Activated naive CD8-positive, alpha-beta T cell treated with anti-CD3 and anti-CD28 coated beads for 36 hours (primary cell): ENCODE results near the gene MCAM. TPM values are rescaled to one million over a fixed set of nuclear protein-coding genes. Genes with fewer than 3 reads are reported as not detected.

Experiments used
- DNase-seq: peaks from one replicate; pipeline ENCODE4 v3.0.0; 2021
- H3K27ac Mint-ChIP-seq: one replicate; pipeline ENCODE4 v1.8.0; 2022; ENCODE audit warnings: mild to moderate bottlenecking, moderate library complexity, mixed read lengths
- H3K27me3 Mint-ChIP-seq: one replicate; pipeline ENCODE4 v1.8.0; 2022; ENCODE audit warnings: mild to moderate bottlenecking, mixed read lengths
- H3K36me3 Mint-ChIP-seq: one replicate; pipeline ENCODE4 v1.8.0; 2021; ENCODE audit warnings: mild to moderate bottlenecking, mixed read lengths
- H3K4me1 Mint-ChIP-seq: one replicate; pipeline ENCODE4 v1.8.0; 2021; ENCODE audit warnings: mixed read lengths
- H3K4me3 Mint-ChIP-seq: one replicate; pipeline ENCODE4 v1.8.0; 2022; ENCODE audit warnings: mild to moderate bottlenecking, moderate library complexity, mixed read lengths
- H3K9me3 Mint-ChIP-seq: one replicate; pipeline ENCODE4 v1.8.0; 2022; ENCODE audit warnings: mixed read lengths
- total RNA-seq, 2 experiments: library from RNA; stranded (reverse); gene quantifications; one replicate each; pipeline ENCODE4 v1.2.3, GENCODE V29; 2021

Gene MCAM
- total RNA-seq, 2 experiments from 2014 or later, result 8.9 to 9.9 TPM

- no peak overlapping the region for H3K4me3 Mint-ChIP-seq
- H3K27me3 Mint-ChIP-seq, result no peaks in the 10 kb centered on the region
- DNase-seq, result no peak
- peaks cover 28% of the 10 kb centered on the region for H3K4me1 Mint-ChIP-seq
- no peaks in the 10 kb centered on the region for H3K9me3 Mint-ChIP-seq
- H3K36me3 Mint-ChIP-seq, result peaks cover 10% of the 10 kb centered on the region
- no peak overlapping the region for H3K27ac Mint-ChIP-seq
Measured at GRCh38 chr11:119309953-119310681, 6.8 kb downstream of the MCAM start.

- H3K4me3 Mint-ChIP-seq, result no peak overlapping the region
- no peak overlapping the region for H3K27ac Mint-ChIP-seq
- no peak for DNase-seq
- H3K4me1 Mint-ChIP-seq, result peaks cover 29% of the 10 kb centered on the region
- H3K27me3 Mint-ChIP-seq, result no peaks in the 10 kb centered on the region
- H3K9me3 Mint-ChIP-seq, result no peaks in the 10 kb centered on the region
- peaks cover 11% of the 10 kb centered on the region for H3K36me3 Mint-ChIP-seq
Measured at GRCh38 chr11:119309411-119309810, 7.5 kb downstream of the MCAM start.

- Mint-ChIP-seq H3K9me3 (no peaks in the 10 kb centered on the region), H3K4me3 (no peak overlapping the region), H3K27me3 (no peaks in the 10 kb centered on the region), H3K4me1 (peaks cover 32% of the 10 kb centered on the region), H3K36me3 (peaks cover 22% of the 10 kb centered on the region), H3K27ac (no peak overlapping the region)
- DNase-seq, result no peak
Measured at GRCh38 chr11:119307974-119308373, 9.0 kb downstream of the MCAM start.

- DNase-seq, result no peak
- H3K27me3 Mint-ChIP-seq, result no peaks in the 10 kb centered on the region
- peaks cover 32% of the 10 kb centered on the region for H3K4me1 Mint-ChIP-seq
- H3K9me3 Mint-ChIP-seq, result no peaks in the 10 kb centered on the region
- H3K36me3 Mint-ChIP-seq, result peaks cover 24% of the 10 kb centered on the region
- H3K27ac Mint-ChIP-seq, result peak overlapping the region; percentile 96
- no peak overlapping the region for H3K4me3 Mint-ChIP-seq
Measured at GRCh38 chr11:119307219-119307618, 9.7 kb downstream of the MCAM start.

- Mint-ChIP-seq H3K4me3 (peak overlapping the region; percentile 57), H3K27ac (peak overlapping the region; percentile 96), H3K4me1 (peaks cover 32% of the 10 kb centered on the region), H3K36me3 (peaks cover 24% of the 10 kb centered on the region), H3K9me3 (no peaks in the 10 kb centered on the region), H3K27me3 (no peaks in the 10 kb centered on the region)
- DNase-seq, result peak; percentile 33
Measured at GRCh38 chr11:119306373-119306890, 10.5 kb downstream of the MCAM start.

GRCh38 chr11:119305556-119306372, 11.2 kb downstream of the MCAM start:
- H3K4me1 Mint-ChIP-seq, result peaks cover 32% of the 10 kb centered on the region
- H3K4me3 Mint-ChIP-seq, result peak overlapping the region; percentile 57
- no peak for DNase-seq
- peaks cover 24% of the 10 kb centered on the region for H3K36me3 Mint-ChIP-seq
- H3K27me3 Mint-ChIP-seq, result no peaks in the 10 kb centered on the region
- peak overlapping the region; percentile 96 for H3K27ac Mint-ChIP-seq
- H3K9me3 Mint-ChIP-seq, result no peaks in the 10 kb centered on the region

GRCh38 chr11:119303227-119303718, 13.7 kb downstream of the MCAM start:
- H3K27ac Mint-ChIP-seq, result no peak overlapping the region
- H3K9me3 Mint-ChIP-seq, result no peaks in the 10 kb centered on the region
- no peaks in the 10 kb centered on the region for H3K27me3 Mint-ChIP-seq
- H3K36me3 Mint-ChIP-seq, result peaks cover 25% of the 10 kb centered on the region
- H3K4me3 Mint-ChIP-seq, result no peak overlapping the region
- DNase-seq, result no peak
- H3K4me1 Mint-ChIP-seq, result peaks cover 32% of the 10 kb centered on the region

GRCh38 chr11:119300198-119300964, 16.5 kb downstream of the MCAM start:
- no peak for DNase-seq
- H3K27ac Mint-ChIP-seq, result no peak overlapping the region
- peaks cover 10% of the 10 kb centered on the region for H3K4me1 Mint-ChIP-seq
- H3K27me3 Mint-ChIP-seq, result no peaks in the 10 kb centered on the region
- H3K9me3 Mint-ChIP-seq, result no peaks in the 10 kb centered on the region
- H3K4me3 Mint-ChIP-seq, result no peak overlapping the region
- H3K36me3 Mint-ChIP-seq, result peaks cover 22% of the 10 kb centered on the region

- Mint-ChIP-seq H3K36me3 (peaks cover 18% of the 10 kb centered on the region), H3K27ac (no peak overlapping the region), H3K4me1 (peaks cover 2% of the 10 kb centered on the region), H3K9me3 (no peaks in the 10 kb centered on the region), H3K27me3 (no peaks in the 10 kb centered on the region), H3K4me3 (no peak overlapping the region)
- DNase-seq, result no peak
Measured at GRCh38 chr11:119299416-119299815, 17.5 kb downstream of the MCAM start.

GRCh38 chr11:119298726-119299125, 18.2 kb downstream of the MCAM start:
- Mint-ChIP-seq H3K4me1 (no peaks in the 10 kb centered on the region), H3K27ac (no peak overlapping the region), H3K36me3 (peaks cover 14% of the 10 kb centered on the region), H3K9me3 (no peaks in the 10 kb centered on the region), H3K27me3 (no peaks in the 10 kb centered on the region), H3K4me3 (no peak overlapping the region)
- no peak for DNase-seq

- Mint-ChIP-seq H3K4me3 (no peak overlapping the region), H3K36me3 (peaks cover 7% of the 10 kb centered on the region), H3K9me3 (no peaks in the 10 kb centered on the region), H3K27me3 (no peaks in the 10 kb centered on the region), H3K27ac (no peak overlapping the region), H3K4me1 (no peaks in the 10 kb centered on the region)
- no peak for DNase-seq
Measured at GRCh38 chr11:119297938-119298337, 19.0 kb downstream of the MCAM start.

GRCh38 chr11:119295178-119295577, 21.8 kb downstream of the MCAM start:
- Mint-ChIP-seq H3K27ac (no peak overlapping the region), H3K9me3 (no peaks in the 10 kb centered on the region), H3K4me1 (no peaks in the 10 kb centered on the region), H3K4me3 (no peak overlapping the region), H3K36me3 (peaks cover 19% of the 10 kb centered on the region), H3K27me3 (no peaks in the 10 kb centered on the region)
- no peak for DNase-seq

GRCh38 chr11:119293461-119293860, 23.5 kb downstream of the MCAM start:
- Mint-ChIP-seq H3K27ac (no peak overlapping the region), H3K4me3 (no peak overlapping the region), H3K4me1 (no peaks in the 10 kb centered on the region), H3K36me3 (peaks cover 17% of the 10 kb centered on the region), H3K9me3 (no peaks in the 10 kb centered on the region), H3K27me3 (no peaks in the 10 kb centered on the region)
- no peak for DNase-seq

- Mint-ChIP-seq H3K27me3 (no peaks in the 10 kb centered on the region), H3K36me3 (peaks cover 13% of the 10 kb centered on the region), H3K9me3 (no peaks in the 10 kb centered on the region), H3K4me3 (no peak overlapping the region), H3K4me1 (no peaks in the 10 kb centered on the region), H3K27ac (no peak overlapping the region)
- no peak for DNase-seq
Measured at GRCh38 chr11:119290894-119291497, 25.9 kb downstream of the MCAM start.
